ENCODE measurements around the gene KCNG2. TPM values are rescaled to one million over a fixed set of nuclear protein-coding genes. Genes with fewer than 3 reads are reported as not detected.

KCNG2 gene
- polyA plus RNA-seq, 1 of the 3 experiments (the other 2 are of a cell fraction), result not detected

DNA sequence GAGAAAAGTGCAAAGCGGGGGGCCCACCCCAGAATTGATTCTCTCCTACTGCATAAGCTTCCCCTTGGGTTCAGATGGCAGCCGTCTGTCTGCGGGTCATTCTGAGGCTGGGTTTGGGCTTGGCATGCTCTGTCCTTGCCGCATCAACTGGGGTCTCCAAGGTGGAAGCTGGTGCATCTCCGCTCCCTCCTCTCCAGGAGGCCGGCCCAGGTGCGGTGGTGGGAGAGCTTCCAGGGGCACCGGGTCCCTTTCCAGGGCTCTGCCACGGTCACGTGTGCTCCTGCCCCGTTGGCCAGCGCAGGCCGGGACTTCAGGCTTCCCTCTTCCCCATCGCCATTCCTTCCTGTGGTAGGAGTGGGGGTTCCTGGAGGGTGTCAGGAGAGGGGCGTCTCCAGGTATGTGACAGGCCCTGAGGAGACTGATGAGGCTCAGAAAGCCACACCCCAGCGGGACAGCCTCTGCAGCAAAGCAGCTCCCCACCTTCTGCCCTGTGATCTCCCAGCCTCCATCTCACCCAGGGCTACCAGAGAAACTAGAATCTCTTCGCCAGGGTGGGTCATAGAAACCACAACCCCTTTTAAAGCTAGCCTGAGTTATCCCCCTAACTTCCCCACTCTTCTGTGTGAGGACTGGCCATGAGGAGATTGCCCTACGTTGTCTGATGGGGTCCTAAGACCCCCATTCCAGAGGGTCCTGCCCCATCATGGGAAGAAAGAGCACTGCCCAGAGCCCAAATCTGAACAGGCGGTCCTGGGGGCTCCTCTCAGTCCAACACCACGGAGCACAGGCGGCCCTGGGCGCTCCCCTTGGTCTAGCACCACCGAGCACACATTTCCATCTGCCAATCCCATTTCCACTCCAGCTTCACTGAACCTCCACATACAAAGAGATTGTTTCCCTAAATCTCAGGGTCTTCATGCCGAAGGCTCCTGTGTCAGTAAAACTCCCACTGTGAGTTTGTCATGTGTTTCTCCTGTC lies 77.1 kb downstream of the KCNG2 start:
- POLR2A ChIA-PET, result no interaction called here
- no peaks in the 10 kb centered on the region for H3K79me2 ChIP-seq (ENCODE audit: insufficient read depth)
- H3K4me2 ChIP-seq, result no peak overlapping the region
- TF ChIP-seq, protein P1, sequence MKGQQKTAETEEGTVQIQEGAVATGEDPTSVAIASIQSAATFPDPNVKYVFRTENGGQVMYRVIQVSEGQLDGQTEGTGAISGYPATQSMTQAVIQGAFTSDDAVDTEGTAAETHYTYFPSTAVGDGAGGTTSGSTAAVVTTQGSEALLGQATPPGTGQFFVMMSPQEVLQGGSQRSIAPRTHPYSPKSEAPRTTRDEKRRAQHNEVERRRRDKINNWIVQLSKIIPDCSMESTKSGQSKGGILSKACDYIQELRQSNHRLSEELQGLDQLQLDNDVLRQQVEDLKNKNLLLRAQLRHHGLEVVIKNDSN (IDR thresholded peaks at IDR 0.05; ENCODE audit: borderline replicate concordance, low read depth), result no peak
- TF ChIP-seq, protein P2, sequence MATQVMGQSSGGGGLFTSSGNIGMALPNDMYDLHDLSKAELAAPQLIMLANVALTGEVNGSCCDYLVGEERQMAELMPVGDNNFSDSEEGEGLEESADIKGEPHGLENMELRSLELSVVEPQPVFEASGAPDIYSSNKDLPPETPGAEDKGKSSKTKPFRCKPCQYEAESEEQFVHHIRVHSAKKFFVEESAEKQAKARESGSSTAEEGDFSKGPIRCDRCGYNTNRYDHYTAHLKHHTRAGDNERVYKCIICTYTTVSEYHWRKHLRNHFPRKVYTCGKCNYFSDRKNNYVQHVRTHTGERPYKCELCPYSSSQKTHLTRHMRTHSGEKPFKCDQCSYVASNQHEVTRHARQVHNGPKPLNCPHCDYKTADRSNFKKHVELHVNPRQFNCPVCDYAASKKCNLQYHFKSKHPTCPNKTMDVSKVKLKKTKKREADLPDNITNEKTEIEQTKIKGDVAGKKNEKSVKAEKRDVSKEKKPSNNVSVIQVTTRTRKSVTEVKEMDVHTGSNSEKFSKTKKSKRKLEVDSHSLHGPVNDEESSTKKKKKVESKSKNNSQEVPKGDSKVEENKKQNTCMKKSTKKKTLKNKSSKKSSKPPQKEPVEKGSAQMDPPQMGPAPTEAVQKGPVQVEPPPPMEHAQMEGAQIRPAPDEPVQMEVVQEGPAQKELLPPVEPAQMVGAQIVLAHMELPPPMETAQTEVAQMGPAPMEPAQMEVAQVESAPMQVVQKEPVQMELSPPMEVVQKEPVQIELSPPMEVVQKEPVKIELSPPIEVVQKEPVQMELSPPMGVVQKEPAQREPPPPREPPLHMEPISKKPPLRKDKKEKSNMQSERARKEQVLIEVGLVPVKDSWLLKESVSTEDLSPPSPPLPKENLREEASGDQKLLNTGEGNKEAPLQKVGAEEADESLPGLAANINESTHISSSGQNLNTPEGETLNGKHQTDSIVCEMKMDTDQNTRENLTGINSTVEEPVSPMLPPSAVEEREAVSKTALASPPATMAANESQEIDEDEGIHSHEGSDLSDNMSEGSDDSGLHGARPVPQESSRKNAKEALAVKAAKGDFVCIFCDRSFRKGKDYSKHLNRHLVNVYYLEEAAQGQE (IDR thresholded peaks at IDR 0.05; ENCODE audit: low read depth, low read length), result no peak
- TF ChIP-seq RAD21 (IDR thresholded peaks at IDR 0.05; ENCODE audit: low read length) (no peak), SIN3A (IDR thresholded peaks at IDR 0.05; ENCODE audit: borderline replicate concordance, low read depth, low read length) (no peak), FOXJ3 (CRISPR knock-in tag; IDR thresholded peaks at IDR 0.05) (no peak), NRF1 (IDR thresholded peaks at IDR 0.05; ENCODE audit: low read depth, low read length) (no peak), RFX5 (IDR thresholded peaks at IDR 0.05; ENCODE audit: low read length) (no peak), TAF1 (IDR thresholded peaks at IDR 0.05; ENCODE audit: borderline replicate concordance, low read depth, low read length) (no peak), CHD2 (IDR thresholded peaks at IDR 0.05; ENCODE audit: low read length, partially characterized antibody) (no peak), FOXM1 (IDR thresholded peaks at IDR 0.05; ENCODE audit: low read depth) (no peak), TCF12 (IDR thresholded peaks at IDR 0.05) (no peak), FOSL2 (IDR thresholded peaks at IDR 0.05; ENCODE audit: borderline replicate concordance, low read depth) (no peak), TEAD4 (IDR thresholded peaks at IDR 0.05; ENCODE audit: borderline replicate concordance, insufficient read depth) (no peak), POLR2AphosphoS5 (IDR thresholded peaks at IDR 0.05; ENCODE audit: low read depth, low read length) (no peak)
- TF ChIP-seq, protein P3, sequence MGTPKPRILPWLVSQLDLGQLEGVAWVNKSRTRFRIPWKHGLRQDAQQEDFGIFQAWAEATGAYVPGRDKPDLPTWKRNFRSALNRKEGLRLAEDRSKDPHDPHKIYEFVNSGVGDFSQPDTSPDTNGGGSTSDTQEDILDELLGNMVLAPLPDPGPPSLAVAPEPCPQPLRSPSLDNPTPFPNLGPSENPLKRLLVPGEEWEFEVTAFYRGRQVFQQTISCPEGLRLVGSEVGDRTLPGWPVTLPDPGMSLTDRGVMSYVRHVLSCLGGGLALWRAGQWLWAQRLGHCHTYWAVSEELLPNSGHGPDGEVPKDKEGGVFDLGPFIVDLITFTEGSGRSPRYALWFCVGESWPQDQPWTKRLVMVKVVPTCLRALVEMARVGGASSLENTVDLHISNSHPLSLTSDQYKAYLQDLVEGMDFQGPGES (IDR thresholded peaks at IDR 0.05; ENCODE audit: low read depth, low read length), result no peak
- H3K4me3 ChIP-seq (ENCODE audit: low read depth in 2 of 2, low read length in 1 of 2), result no peak overlapping the region
- CTCF ChIA-PET, result interaction anchor here (0.6 kb wide), 1 partner anchor 231 kb away, joined by 3 read pairs; no protein-coding TSS in a partner anchor
- no peaks in the 10 kb centered on the region for H3K9me3 ChIP-seq
- H3F3A ChIP-seq (replicated peaks; ENCODE audit: insufficient read depth), result no peaks in the 10 kb centered on the region
- no peak overlapping the region for H3K27ac ChIP-seq (ENCODE audit: low read depth in 2 of 2, low read length in 1 of 2)
- H2AFZ ChIP-seq (ENCODE audit: low read depth), result no peak overlapping the region
- H3K4me1 ChIP-seq (ENCODE audit: control insufficient read depth in 1 of 2, insufficient read depth in 2 of 2, low read depth in 1 of 2, low read length in 1 of 2), result no peaks in the 10 kb centered on the region; a peak in 1 of 4 replicates
- H3K9me2 ChIP-seq, result no peaks in the 10 kb centered on the region
- no peak for DNase-seq
- no peaks in the 10 kb centered on the region for H4K20me1 ChIP-seq (ENCODE audit: insufficient read depth)
- peaks cover 78% of the 10 kb centered on the region for H3K27me3 ChIP-seq (ENCODE audit: insufficient read depth)
- 15% methylated on average over 15 of the region's 24 CpGs for whole genome bisulfite sequencing (ENCODE audit: low lambda C conversion rate)
- H3K9ac ChIP-seq, result no peak overlapping the region
- no peaks in the 10 kb centered on the region for H3K36me3 ChIP-seq (replicated peaks in 1 of 2; ENCODE audit: control insufficient read depth in 1 of 2, insufficient read depth in 2 of 2, low read length in 1 of 2)

All from SK-N-SH (cell line).